Tibial nerve (tissue), 4 donors: ENCODE data around the gene SLBP. TPM values are rescaled to one million over a fixed set of nuclear protein-coding genes. Genes with fewer than 3 reads are reported as not detected.

Experiments used
- DNase-seq, 2 donors: peaks; one replicate each; pipeline ENCODE4 v3.0.0-alpha.2; 2019; ENCODE audit warnings: low spot score in 2 of 2
- H3K27ac ChIP-seq, 4 donors: fragments of 200-600 bp; sonication (generic) in 3 of 4; one replicate each; pipeline ENCODE4 v1.5.1; 2017 to 2019; ENCODE audit warnings: mild to moderate bottlenecking in 1 of 4
- H3K27me3 ChIP-seq, 2 donors: fragments of 200-600 bp; sonication (generic) in 1 of 2; one replicate each; pipeline versions ENCODE4 v1.5.1 to v1.6.0; 2017 to 2019
- H3K36me3 ChIP-seq, 3 donors: fragments of 200-600 bp; sonication (generic); one replicate each; pipeline ENCODE4 v1.5.1; 2018 to 2019
- H3K4me1 ChIP-seq, 4 donors: fragments of 200-600 bp; sonication (generic) in 3 of 4; one replicate each; pipeline ENCODE4 v1.5.1; 2017 to 2019
- H3K4me3 ChIP-seq, 4 donors: fragments of 200-600 bp; sonication (generic) in 3 of 4; one replicate each; pipeline ENCODE4 v1.5.1; 2017 to 2019; ENCODE audit warnings: mild to moderate bottlenecking in 1 of 4, moderate library complexity in 1 of 4
- H3K9me3 ChIP-seq, 4 donors: fragments of 200-600 bp; sonication (generic) in 3 of 4; one replicate each; pipeline ENCODE4 v1.5.1; 2017 to 2019
- CTCF ChIP-seq, 5 experiments: fragments of 200-600 bp in 3 of 5; fragments of 450-650 bp in 2 of 5; sonication (generic) in 3 of 5; IDR thresholded peaks; one replicate each; pipeline ENCODE4 v1.5.1; 2016 to 2019; ENCODE audit warnings: antibody characterized with exemption in 5 of 5, mild to moderate bottlenecking in 3 of 5, moderate library complexity in 2 of 5
- EP300 ChIP-seq, 2 donors: sonication (generic); formaldehyde crosslinking; IDR thresholded peaks; one replicate each; pipeline ENCODE4 v1.6.1; 2017; ENCODE audit warnings: antibody characterized with exemption in 2 of 2, mild to moderate bottlenecking in 1 of 2
- POLR2A ChIP-seq, 2 donors: fragments of 450-650 bp; IDR thresholded peaks; one replicate each; pipeline ENCODE4 v1.6.1; 2017; ENCODE audit warnings: antibody characterized with exemption in 2 of 2, mild to moderate bottlenecking in 2 of 2, moderate library complexity in 2 of 2
- WGBS, 2 donors: methylation state at CpG; one replicate each; pipeline ENCODE4 v1.1.5; 2018; 5-methylcytosine and 5-hydroxymethylcytosine counted together
- total RNA-seq, 4 donors: library from RNA; depleted of rRNA; stranded (reverse); fragments of >200 nt; gene quantifications; one replicate each; pipeline ENCODE4 v1.1.0, GENCODE V29; 2016

Gene SLBP
- total RNA-seq, 4 donors from 2014 or later, result 41.7 to 55.9 (median 53.5) TPM

GRCh38 chr4:1725521-1725920 lies 13.4 kb upstream of the SLBP start:
- Histone ChIP-seq H3K4me1 (peaks cover 0 to 42% (median 16%) of the 10 kb centered on the region in 4 donors), H3K27ac (no peak overlapping the region), H3K4me3 (no peak overlapping the region), H3K36me3 (peaks cover 0 to 29% (median 0%) of the 10 kb centered on the region in 3 donors), H3K9me3 (no peaks in the 10 kb centered on the region), H3K27me3 (no peaks in the 10 kb centered on the region)
- no peak for DNase-seq
- 88 to 89% methylated on average over 6 to 10 of the region's 10 CpGs for WGBS, 2 donors
- TF ChIP-seq CTCF (IDR thresholded peaks at IDR 0.05) (no peak), EP300 (IDR thresholded peaks at IDR 0.05) (no peak), POLR2A (IDR thresholded peaks at IDR 0.05) (no peak)

GRCh38 chr4:1723131-1723801 lies 11.1 kb upstream of the SLBP start:
- no peak for DNase-seq

GRCh38 chr4:1722551-1723118 lies 10.5 kb upstream of the SLBP start:
- peak overlapping the region in 3 of 4 donors; percentile 36 to 84 (median 56) for H3K27ac ChIP-seq
- no peak for DNase-seq
- no peak for TF ChIP-seq POLR2A (IDR thresholded peaks at IDR 0.05)
- no peak for TF ChIP-seq EP300 (IDR thresholded peaks at IDR 0.05)
- no peak for TF ChIP-seq CTCF (IDR thresholded peaks at IDR 0.05)
- H3K9me3 ChIP-seq, result no peaks in the 10 kb centered on the region
- peaks cover 0 to 55% (median 27%) of the 10 kb centered on the region in 4 donors for H3K4me1 ChIP-seq
- WGBS, 2 donors, result 42 to 44% methylated on average over 18 of the region's 18 CpGs
- no peaks in the 10 kb centered on the region for H3K27me3 ChIP-seq
- H3K36me3 ChIP-seq, result peaks cover 0 to 30% (median 0%) of the 10 kb centered on the region in 3 donors
- no peak overlapping the region for H3K4me3 ChIP-seq

More at GRCh38 chr4:1723131-1723801, 11.1 kb upstream of the SLBP start:
- 72 to 82% methylated on average over 12 of the region's 12 CpGs for WGBS, 2 donors
- Histone ChIP-seq H3K9me3 (no peaks in the 10 kb centered on the region), H3K27ac (peak overlapping the region in 3 of 4 donors; percentile 56 to 84 (median 69)), H3K4me3 (peak overlapping the region in 1 of 4 donors; percentile 18), H3K27me3 (no peaks in the 10 kb centered on the region), H3K36me3 (peaks cover 0 to 30% (median 0%) of the 10 kb centered on the region in 3 donors), H3K4me1 (peaks cover 0 to 55% (median 29%) of the 10 kb centered on the region in 4 donors)
- TF ChIP-seq CTCF (IDR thresholded peaks at IDR 0.05) (no peak), POLR2A (IDR thresholded peaks at IDR 0.05) (peak in 1 of 2 donors; percentile 13), EP300 (IDR thresholded peaks at IDR 0.05) (peak in 1 of 2 donors; percentile 5)

GRCh38 chr4:1721666-1722550 lies 9.8 kb upstream of the SLBP start:
- peak overlapping the region in 2 of 4 donors; percentile 84 to 95 for H3K27ac ChIP-seq
- TF ChIP-seq EP300 (IDR thresholded peaks at IDR 0.05) (no peak), POLR2A (IDR thresholded peaks at IDR 0.05) (no peak), CTCF (IDR thresholded peaks at IDR 0.05) (no peak)

More at GRCh38 chr4:1721666-1722550, 9.8 kb upstream of the SLBP start:
- no peaks in the 10 kb centered on the region for H3K27me3 ChIP-seq
- peak overlapping the region; percentile 9 to 95 (median 62) for H3K4me3 ChIP-seq
- H3K36me3 ChIP-seq, result peaks cover 0 to 34% (median 0%) of the 10 kb centered on the region in 3 donors
- no peaks in the 10 kb centered on the region for H3K9me3 ChIP-seq
- H3K4me1 ChIP-seq, result peaks cover 0 to 52% (median 26%) of the 10 kb centered on the region in 4 donors
- DNase-seq, result no peak
- 4 to 5% methylated on average over 24 to 46 of the region's 61 CpGs for WGBS, 2 donors
